GM21526 (cell line): ENCODE results near the gene TNS3.

Source experiments
- ATAC-seq: cut with Tn5 transposase; IDR thresholded peaks from one replicate; pipeline ENCODE4 v1.9.1; 2021; ENCODE audit warnings: moderate library complexity; ENCODE audit not compliant: unreplicated experiment, low FRiP score

TNS3 gene

GRCh38 chr7:47568547-47568946, 13.4 kb downstream of the TNS3 start:
- ATAC-seq = no peak

- ATAC-seq = no peak
These were observed 13.9 kb downstream of the TNS3 start for GRCh38 chr7:47568056-47568455.

- ATAC-seq = no peak
These were observed 16.2 kb downstream of the TNS3 start for GRCh38 chr7:47565640-47566250.

GRCh38 chr7:47563521-47563920, 18.4 kb downstream of the TNS3 start:
- ATAC-seq = no peak

- no peak for ATAC-seq
These were observed 20.0 kb downstream of the TNS3 start for GRCh38 chr7:47561715-47562446.

- no peak for ATAC-seq
These were observed 22.3 kb downstream of the TNS3 start for GRCh38 chr7:47559306-47560220.

- no peak for ATAC-seq
These were observed 23.9 kb downstream of the TNS3 start for GRCh38 chr7:47557694-47558670.

GRCh38 chr7:47557317-47557693, 24.6 kb downstream of the TNS3 start:
- ATAC-seq = no peak

- no peak for ATAC-seq
These were observed 25.3 kb downstream of the TNS3 start for GRCh38 chr7:47556511-47557180.

GRCh38 chr7:47553309-47553708, 28.6 kb downstream of the TNS3 start:
- no peak for ATAC-seq

GRCh38 chr7:47552621-47553020, 29.3 kb downstream of the TNS3 start:
- peak; percentile 98 for ATAC-seq

GRCh38 chr7:47551668-47552440, 30.1 kb downstream of the TNS3 start:
- ATAC-seq = no peak

GRCh38 chr7:47550788-47551470, 31.0 kb downstream of the TNS3 start:
- no peak for ATAC-seq

GRCh38 chr7:47549916-47550315, 32.0 kb downstream of the TNS3 start:
- ATAC-seq = no peak

GRCh38 chr7:47549397-47549796, 32.5 kb downstream of the TNS3 start:
- no peak for ATAC-seq

- no peak for ATAC-seq
These were observed 33.4 kb downstream of the TNS3 start for GRCh38 chr7:47548546-47548945.

- no peak for ATAC-seq
These were observed 35.0 kb downstream of the TNS3 start for GRCh38 chr7:47546733-47547494.

GRCh38 chr7:47546171-47546570, 35.7 kb downstream of the TNS3 start:
- no peak for ATAC-seq
